ENCODE measurements around the gene BET1L.
A peak's percentile ranks its signal among the peaks of the same experiment; 100 is the strongest.

Gene BET1L

DNA sequence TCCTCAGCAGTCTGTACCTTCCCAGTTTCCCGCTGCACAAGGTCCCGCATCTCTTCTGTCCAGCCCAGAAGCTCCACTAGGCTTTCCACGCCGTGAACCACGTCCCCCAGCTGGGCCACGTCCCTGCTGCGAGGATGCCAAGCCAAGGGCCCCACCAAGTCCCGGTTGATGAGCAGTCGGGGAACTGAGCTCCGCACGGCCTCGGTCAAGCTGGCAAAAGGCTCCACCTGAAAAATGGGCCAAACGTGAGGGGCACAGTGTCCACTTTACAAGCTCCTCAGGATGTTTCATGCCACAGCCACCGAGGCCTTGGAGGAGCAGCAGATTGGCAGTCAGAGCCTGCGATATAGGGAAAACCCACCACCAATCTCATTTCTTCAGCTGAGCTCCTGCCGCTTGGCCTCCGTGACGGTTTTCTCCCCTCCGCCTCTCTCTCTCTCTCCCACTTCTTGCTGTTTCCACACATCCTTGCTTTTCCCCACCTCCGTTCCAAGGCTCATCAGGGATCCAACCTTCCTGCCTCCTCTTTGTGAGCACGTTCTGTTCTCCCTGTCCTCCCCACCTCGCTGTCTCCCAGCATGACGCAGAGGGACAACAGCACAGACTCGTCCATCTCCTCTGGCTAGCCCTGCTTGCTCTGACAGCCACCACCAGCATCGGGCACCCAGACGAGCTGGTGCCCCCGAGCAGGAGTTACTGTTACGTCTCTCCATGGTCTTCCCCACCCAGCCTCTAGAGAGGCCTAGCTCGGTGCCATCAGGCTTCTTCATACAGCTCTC, 11.8 kb upstream of the BET1L start:
- no peaks in the 10 kb centered on the region for H3K9me3 Mint-ChIP-seq
- no peak overlapping the region for H3K4me3 Mint-ChIP-seq
- H3K4me1 Mint-ChIP-seq: peaks cover 12% of the 10 kb centered on the region
- peaks cover 9% of the 10 kb centered on the region for H3K36me3 Mint-ChIP-seq
- no peaks in the 10 kb centered on the region for H3K27me3 Mint-ChIP-seq
- H3K27ac Mint-ChIP-seq: peak overlapping the region; percentile 1

DNA sequence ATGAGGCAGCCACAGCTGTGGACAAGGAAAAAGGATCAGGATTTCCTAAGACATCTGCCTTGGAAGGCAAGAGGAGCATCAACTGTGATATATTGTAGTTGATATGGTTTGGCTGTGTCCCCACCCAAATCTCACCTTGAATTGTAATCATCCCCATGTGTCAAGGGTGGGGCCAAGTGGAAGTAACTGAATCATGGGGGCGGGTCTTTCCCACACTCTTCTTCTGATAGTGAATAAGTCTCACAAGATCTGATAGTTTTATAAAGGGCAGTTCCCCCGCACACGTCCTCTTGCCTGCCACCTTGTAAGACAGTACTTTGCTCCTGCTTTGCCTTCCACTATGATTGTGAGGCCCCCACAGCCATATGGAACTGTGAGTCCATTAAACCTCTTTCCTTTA, 10.5 kb upstream of the BET1L start:
- Mint-ChIP-seq H3K9me3 (no peaks in the 10 kb centered on the region), H3K36me3 (peaks cover 7% of the 10 kb centered on the region), H3K27ac (peak overlapping the region; percentile 72), H3K4me1 (peaks cover 12% of the 10 kb centered on the region), H3K4me3 (no peak overlapping the region), H3K27me3 (no peaks in the 10 kb centered on the region)

DNA sequence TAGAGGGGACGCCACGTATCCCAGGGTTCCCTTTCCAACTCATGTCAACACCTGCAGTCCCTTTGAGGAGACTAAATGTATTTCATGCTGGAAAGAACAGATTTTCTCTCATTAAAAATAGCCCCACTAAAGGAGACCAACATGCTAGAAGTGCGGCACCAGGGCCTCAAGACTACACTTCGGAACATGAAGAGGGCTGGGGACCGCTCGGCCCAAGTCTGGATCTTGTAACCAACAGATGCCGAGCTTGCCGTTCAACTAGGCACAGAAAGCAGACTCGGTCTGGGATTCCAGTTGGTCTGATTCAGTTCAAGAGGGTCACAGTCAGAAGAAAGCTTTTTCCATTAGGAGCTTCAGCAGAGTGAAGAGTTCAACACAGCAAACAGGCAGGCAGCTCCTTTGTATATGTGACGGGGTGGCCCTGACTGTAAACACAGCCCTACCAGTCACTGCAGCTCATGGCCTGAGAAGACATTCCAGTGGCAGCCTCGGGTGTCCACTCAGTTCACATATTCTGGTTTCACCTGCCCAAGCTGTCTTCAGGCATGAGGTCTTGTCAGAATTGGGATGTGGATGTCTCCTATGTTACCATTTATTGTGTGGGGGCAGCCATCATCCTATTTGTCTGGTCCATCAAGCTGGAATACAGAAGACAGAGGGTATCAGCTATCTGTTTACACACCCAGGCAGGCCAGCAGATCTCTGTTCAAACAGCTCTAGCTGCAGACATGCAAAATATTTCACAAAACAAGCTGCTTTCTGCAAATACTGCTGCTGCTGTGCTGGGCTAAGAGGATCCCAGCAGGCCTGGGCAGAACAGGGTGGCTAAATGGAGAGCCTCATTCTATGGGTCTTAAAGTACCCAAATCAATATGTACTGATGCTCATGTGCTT, 9.1 kb upstream of the BET1L start:
- Mint-ChIP-seq H3K27me3 (no peaks in the 10 kb centered on the region), H3K36me3 (peaks cover 8% of the 10 kb centered on the region), H3K9me3 (no peaks in the 10 kb centered on the region), H3K4me1 (peaks cover 15% of the 10 kb centered on the region), H3K27ac (no peak overlapping the region), H3K4me3 (no peak overlapping the region)

DNA sequence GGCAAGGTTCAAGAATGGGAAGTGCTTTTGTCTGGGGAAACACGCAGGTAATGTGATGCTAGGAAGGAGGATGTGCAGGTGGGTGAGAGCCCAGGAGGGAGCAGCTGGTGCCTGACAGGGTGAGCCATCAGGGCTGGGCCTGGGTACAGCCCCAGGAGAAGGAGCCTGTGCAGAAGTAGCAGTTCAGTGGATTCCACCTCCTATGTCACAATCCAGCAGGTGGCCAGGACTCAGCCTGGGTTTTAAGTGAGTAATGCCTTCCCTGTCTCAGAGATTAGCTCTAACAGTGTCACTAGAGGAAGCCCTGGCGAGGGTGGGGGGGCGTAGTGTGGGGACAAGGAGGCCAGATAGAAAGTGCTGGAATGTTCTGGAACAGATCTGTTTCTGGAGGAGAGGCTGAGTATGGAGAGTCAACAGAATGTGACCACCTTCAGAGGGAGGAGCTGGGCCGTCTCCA, 8.4 kb upstream of the BET1L start:
- no peak overlapping the region for H3K4me3 Mint-ChIP-seq
- H3K27ac Mint-ChIP-seq: no peak overlapping the region
- peaks cover 8% of the 10 kb centered on the region for H3K36me3 Mint-ChIP-seq

DNA sequence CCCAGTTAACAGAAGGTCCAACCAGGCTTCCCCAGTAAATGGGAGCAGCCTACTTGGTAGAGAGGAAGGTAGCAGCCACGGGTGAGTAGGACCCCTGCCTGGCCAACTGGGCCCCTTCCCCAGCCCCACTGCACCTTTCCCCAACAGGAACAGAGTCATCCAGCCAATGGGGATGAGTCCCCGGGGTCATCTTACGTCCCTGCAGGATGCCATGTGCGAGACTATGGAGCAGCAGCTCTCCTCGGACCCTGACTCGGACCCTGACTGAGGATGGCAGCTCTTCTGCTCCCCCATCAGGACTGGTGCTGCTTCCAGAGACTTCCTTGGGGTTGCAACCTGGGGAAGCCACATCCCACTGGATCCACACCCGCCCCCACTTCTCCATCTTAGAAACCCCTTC, 6.9 kb upstream of the BET1L start:
- Mint-ChIP-seq H3K4me3 (no peak overlapping the region), H3K9me3 (no peaks in the 10 kb centered on the region), H3K27ac (no peak overlapping the region), H3K36me3 (peaks cover 5% of the 10 kb centered on the region), H3K27me3 (no peaks in the 10 kb centered on the region), H3K4me1 (peaks cover 29% of the 10 kb centered on the region)

More for the DNA sequence above, 8.4 kb upstream of the BET1L start:
- peaks cover 18% of the 10 kb centered on the region for H3K4me1 Mint-ChIP-seq
- no peaks in the 10 kb centered on the region for H3K27me3 Mint-ChIP-seq
- H3K9me3 Mint-ChIP-seq: no peaks in the 10 kb centered on the region

DNA sequence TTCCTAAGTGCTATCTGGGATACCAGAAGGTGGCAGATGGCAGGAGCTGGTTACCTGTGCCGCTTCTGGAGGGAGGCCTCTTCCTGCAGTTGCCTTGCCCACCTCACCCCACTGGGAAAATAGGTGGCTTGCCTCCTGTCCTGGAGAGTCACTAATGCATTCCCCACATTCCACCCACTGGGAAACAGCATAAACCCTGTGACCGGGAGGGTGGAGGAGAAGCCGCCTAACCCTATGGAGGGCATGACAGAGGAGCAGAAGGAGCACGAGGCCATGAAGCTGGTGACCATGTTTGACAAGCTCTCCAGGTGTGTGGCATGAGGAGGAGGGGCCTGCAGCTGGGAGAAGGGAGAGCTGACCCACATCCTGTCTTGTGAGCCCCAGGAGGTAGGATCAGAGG, 5.9 kb upstream of the BET1L start:
- H3K27ac Mint-ChIP-seq: no peak overlapping the region
- H3K27me3 Mint-ChIP-seq: no peaks in the 10 kb centered on the region
- peaks cover 5% of the 10 kb centered on the region for H3K36me3 Mint-ChIP-seq
- H3K4me1 Mint-ChIP-seq: peaks cover 27% of the 10 kb centered on the region
- H3K4me3 Mint-ChIP-seq: no peak overlapping the region
- H3K9me3 Mint-ChIP-seq: no peaks in the 10 kb centered on the region

DNA sequence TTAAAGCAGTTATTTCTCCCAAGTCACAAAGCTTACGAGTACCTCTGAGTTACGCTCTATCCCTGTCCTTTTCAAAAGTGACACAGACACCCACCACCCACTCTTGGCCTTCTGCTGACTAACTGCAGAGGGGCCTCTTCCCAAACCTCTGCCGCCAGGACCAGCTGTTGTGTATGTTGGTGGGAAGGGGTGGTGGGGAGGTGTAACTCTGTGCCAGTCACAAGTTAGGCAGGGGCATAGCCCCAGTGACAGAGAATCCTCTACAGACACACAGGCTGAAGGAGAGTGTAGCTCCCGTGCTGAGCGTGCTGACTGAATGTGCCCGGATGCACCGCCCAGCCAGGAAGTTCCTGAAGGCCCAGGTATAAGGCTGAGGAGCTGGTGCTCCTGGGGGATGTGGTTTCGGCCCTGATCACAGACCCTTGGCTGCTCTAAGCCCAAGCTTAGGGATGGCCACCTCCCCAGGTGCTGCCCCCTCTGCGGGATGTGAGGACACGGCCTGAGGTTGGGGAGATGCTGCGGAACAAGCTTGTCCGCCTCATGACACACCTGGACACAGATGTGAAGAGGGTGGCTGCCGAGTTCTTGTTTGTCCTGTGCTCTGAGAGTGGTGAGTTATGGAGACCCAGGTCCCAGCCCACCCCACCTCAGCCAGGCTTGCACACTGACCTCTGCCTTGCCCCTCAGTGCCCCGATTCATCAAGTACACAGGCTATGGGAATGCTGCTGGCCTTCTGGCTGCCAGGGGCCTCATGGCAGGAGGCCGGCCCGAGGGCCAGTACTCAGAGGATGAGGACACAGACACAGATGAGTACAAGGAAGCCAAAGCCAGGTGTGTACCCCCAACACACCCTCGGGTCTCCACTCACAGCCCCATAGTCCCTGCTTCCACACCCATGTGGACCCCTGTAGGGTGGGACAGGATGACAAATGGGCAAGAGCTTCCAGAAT, 5.2 kb upstream of the BET1L start:
- no peaks in the 10 kb centered on the region for H3K27me3 Mint-ChIP-seq
- H3K36me3 Mint-ChIP-seq: peaks cover 3% of the 10 kb centered on the region
- no peaks in the 10 kb centered on the region for H3K9me3 Mint-ChIP-seq
- H3K4me1 Mint-ChIP-seq: peaks cover 21% of the 10 kb centered on the region
- H3K4me3 Mint-ChIP-seq: no peak overlapping the region
- no peak overlapping the region for H3K27ac Mint-ChIP-seq

DNA sequence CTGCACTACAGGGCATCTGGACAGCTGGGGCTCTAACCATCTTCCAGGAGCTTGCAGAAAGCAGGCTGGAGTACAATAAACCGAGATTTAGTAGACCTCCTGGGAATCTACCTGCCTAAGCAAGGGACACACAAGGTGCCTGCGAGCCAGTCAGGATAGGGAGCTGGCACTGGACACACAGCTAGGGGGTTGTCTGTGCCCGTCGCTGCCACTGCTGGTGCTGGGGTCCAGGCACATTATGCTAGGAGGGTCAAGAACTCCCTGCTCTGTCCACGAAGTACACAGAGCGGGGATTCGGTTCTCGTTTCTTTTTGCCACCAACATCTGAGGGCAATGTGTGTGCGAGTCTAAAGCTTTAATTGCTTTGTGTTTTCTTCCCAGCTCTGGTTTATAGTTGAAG, 4.5 kb upstream of the BET1L start:
- Mint-ChIP-seq H3K36me3 (peaks cover 3% of the 10 kb centered on the region), H3K4me3 (peak overlapping the region; percentile 62), H3K9me3 (no peaks in the 10 kb centered on the region), H3K27ac (no peak overlapping the region), H3K27me3 (no peaks in the 10 kb centered on the region), H3K4me1 (peaks cover 16% of the 10 kb centered on the region)

DNA sequence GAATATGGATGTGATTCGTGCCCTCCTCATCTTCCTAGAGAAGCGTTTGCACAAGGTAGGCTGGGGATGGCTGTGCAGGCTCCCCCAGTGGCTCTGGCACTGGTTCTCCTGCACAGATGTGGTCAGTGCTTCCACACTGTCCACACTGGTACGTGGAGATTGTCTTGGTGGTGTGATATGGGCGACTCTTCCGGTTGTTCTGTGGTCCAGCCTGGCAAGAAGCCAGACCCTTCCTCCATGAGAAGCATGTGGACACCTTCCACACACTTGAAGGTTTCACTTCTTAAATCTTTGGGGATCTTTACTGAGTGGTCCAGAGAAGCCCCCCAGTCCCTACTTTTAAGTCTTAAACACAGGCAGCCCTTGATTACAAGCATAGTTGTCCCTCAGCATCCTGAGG, 4.1 kb upstream of the BET1L start:
- no peaks in the 10 kb centered on the region for H3K27me3 Mint-ChIP-seq
- peaks cover 3% of the 10 kb centered on the region for H3K36me3 Mint-ChIP-seq
- H3K4me3 Mint-ChIP-seq: peak overlapping the region; percentile 62
- H3K27ac Mint-ChIP-seq: no peak overlapping the region
- peaks cover 16% of the 10 kb centered on the region for H3K4me1 Mint-ChIP-seq
- no peaks in the 10 kb centered on the region for H3K9me3 Mint-ChIP-seq

DNA sequence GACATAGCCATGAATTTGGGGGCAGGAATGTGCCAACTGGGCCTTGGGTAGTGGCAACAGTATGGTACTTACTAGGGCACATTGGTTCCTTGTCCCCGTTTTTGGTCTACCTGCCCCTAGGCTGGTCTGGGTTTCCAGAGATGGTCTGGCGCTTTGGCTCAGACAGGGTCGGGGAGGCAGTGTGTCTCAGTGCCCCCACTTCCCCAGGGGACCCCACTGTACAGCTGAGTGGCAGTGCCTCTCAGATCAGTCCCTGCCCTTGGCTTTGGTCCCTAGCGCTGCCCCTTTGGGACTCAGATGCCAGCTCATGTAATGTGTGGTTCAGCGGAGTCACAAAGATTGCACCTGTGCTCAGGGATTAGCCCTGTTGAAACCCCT, 3.6 kb upstream of the BET1L start:
- Mint-ChIP-seq H3K27me3 (no peaks in the 10 kb centered on the region), H3K4me1 (peaks cover 21% of the 10 kb centered on the region), H3K4me3 (peak overlapping the region; percentile 11), H3K9me3 (no peaks in the 10 kb centered on the region), H3K36me3 (peaks cover 3% of the 10 kb centered on the region), H3K27ac (no peak overlapping the region)

DNA sequence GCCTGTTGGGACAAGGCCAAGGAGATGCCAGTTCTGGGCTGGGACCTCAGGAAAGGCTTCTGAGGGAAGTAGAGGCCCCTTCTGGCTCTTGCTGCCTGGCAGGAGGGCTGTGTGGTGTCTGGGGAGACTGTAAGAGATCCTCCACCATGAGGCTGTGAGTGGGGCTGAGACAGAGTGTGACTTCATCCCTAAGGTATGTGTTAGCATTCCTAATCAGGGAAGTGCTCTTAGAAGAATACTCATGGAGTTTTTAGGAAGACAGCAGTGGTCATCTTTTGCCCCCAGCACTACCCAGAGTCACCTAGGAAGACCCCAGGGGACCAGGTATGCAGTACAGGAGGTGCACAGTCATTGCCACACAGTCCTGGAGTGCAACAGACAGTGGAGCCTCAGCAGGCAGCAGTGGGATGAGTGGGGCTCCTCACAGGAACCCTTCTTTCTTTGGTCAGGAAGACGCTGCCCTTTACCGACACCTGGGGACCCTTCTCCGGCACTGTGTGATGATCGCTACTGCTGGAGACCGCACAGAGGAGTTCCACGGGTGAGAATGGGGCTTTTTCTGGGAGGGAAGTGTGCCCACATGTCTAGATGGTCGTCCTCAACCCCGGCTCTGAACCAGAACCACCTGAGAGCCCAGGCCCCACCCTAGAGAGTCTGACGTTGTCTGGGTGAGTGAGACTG, 3.1 kb upstream of the BET1L start:
- peaks cover 3% of the 10 kb centered on the region for H3K36me3 Mint-ChIP-seq
- peak overlapping the region; percentile 46 for H3K27ac Mint-ChIP-seq
- H3K4me1 Mint-ChIP-seq: peaks cover 26% of the 10 kb centered on the region
- H3K27me3 Mint-ChIP-seq: no peaks in the 10 kb centered on the region
- no peaks in the 10 kb centered on the region for H3K9me3 Mint-ChIP-seq
- peak overlapping the region; percentile 94 for H3K4me3 Mint-ChIP-seq

DNA sequence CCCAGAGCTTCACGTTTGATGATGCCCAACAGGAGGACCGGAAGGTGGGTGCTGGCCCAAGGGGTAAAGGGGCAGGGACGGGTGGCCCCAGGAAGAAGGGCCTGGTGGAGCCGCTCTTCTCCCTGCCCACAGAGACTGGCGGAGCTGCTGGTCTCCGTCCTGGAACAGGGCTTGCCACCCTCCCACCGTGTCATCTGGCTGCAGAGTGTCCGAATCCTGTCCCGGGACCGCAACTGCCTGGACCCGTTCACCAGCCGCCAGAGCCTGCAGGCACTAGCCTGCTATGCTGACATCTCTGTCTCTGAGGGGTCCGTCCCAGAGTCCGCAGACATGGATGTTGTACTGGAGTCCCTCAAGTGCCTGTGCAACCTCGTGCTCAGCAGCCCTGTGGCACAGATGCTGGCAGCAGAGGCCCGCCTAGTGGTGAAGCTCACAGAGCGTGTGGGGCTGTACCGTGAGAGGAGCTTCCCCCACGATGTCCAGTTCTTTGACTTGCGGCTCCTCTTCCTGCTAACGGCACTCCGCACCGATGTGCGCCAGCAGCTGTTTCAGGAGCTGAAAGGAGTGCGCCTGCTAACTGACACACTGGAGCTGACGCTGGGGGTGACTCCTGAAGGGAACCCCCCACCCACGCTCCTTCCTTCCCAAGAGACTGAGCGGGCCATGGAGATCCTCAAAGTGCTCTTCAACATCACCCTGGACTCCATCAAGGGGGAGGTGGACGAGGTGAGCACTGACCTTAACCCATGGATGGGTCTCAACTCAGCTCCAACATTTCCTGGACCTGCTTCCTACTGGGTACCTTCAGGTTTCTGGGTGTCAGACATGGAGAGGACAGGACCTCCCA, 2.3 kb upstream of the BET1L start:
- Mint-ChIP-seq H3K36me3 (peaks cover 3% of the 10 kb centered on the region), H3K27me3 (no peaks in the 10 kb centered on the region), H3K9me3 (no peaks in the 10 kb centered on the region), H3K4me3 (peak overlapping the region; percentile 94), H3K4me1 (peaks cover 30% of the 10 kb centered on the region), H3K27ac (peak overlapping the region; percentile 84)

DNA sequence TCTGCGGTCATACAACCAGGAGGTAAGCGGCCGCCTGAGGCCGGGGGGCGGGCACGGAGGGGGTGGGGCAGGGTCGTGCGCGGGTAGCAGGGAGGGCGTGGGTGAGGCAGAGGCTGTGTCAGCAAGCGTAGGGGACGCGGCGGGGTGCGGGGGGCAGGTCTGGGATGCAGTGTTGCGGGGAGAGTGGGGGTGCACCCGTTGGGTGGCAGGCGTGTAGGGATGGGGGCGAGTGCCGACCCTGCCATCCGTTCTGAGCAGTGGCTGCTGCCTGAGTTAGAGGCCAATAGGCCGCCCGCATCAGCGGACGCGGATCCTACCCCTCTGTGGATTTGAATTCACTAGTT, 1.7 kb upstream of the BET1L start:
- Mint-ChIP-seq H3K36me3 (peaks cover 3% of the 10 kb centered on the region), H3K27ac (peak overlapping the region; percentile 84), H3K27me3 (no peaks in the 10 kb centered on the region), H3K4me3 (peak overlapping the region; percentile 94), H3K4me1 (peaks cover 36% of the 10 kb centered on the region), H3K9me3 (no peaks in the 10 kb centered on the region)

DNA sequence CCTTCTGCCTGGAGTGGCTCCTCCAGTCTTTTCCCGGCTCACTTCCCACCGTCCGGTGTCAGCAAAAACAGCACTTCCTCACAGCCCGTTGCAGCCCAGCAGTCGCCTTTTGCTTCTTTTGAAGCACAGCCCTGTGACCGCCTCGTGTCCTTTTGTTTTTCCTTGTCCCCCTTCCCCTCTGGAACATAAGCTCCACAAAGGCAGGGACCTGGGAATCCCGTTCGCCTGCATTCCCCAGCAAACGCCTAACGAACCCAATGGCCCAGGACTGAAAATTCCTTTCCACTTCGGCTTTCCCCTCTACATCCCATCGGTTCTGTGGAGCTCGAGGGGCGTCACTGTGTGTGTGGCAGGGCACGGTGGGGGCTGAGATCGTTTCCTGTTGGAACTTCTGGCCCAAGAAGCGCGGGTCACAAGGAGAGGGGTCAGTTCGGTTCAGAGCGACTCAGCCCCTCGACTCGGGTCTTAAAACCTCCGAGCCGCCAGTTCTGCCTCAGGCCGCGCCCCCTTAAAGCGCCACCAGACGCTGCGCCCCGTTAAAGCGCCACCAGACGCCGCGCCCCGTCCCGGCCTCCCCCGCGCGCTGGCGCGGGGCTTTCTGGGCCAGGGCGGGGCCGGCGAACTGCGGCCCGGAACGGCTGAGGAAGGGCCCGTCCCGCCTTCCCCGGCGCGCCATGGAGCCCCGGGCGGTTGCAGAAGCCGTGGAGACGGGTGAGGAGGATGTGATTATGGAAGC, 1.1 kb upstream of the BET1L start:
- peak overlapping the region; percentile 95 for H3K27ac Mint-ChIP-seq
- H3K4me3 Mint-ChIP-seq: peak overlapping the region; percentile 94
- H3K27me3 Mint-ChIP-seq: no peaks in the 10 kb centered on the region
- H3K36me3 Mint-ChIP-seq: peaks cover 5% of the 10 kb centered on the region
- H3K4me1 Mint-ChIP-seq: peaks cover 42% of the 10 kb centered on the region
- H3K9me3 Mint-ChIP-seq: no peaks in the 10 kb centered on the region
